GM19324 (cell line): ENCODE measurements around the gene KLK11.

Experiments used
- ATAC-seq: cut with Tn5 transposase; IDR thresholded peaks from one replicate; pipeline ENCODE4 v1.9.1; 2021; ENCODE audit warnings: mild to moderate bottlenecking, moderate library complexity; ENCODE audit not compliant: unreplicated experiment, low FRiP score

The KLK11 gene, protein sequence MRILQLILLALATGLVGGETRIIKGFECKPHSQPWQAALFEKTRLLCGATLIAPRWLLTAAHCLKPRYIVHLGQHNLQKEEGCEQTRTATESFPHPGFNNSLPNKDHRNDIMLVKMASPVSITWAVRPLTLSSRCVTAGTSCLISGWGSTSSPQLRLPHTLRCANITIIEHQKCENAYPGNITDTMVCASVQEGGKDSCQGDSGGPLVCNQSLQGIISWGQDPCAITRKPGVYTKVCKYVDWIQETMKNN

DNA sequence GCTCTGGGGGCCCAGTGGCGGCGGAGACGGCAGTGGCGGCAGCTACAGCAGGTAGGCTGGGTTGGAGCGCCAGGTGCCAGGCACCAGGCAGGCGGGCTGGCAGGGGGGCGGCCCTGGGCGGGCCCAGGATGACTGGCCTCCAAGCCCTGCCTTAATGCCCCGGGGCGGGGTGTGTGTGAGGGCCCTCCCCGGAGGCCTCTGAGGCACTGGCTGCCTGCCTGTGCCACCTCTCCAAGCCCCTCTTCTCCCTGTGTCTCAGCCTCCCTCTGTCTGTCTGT, at the start of gene KLK11:
TSS of gene KLK11 (minus strand) at position 63 of the 278 bp plus-strand sequence. CDS start 985 bp downstream, outside the sequence.
- no peak for ATAC-seq

DNA sequence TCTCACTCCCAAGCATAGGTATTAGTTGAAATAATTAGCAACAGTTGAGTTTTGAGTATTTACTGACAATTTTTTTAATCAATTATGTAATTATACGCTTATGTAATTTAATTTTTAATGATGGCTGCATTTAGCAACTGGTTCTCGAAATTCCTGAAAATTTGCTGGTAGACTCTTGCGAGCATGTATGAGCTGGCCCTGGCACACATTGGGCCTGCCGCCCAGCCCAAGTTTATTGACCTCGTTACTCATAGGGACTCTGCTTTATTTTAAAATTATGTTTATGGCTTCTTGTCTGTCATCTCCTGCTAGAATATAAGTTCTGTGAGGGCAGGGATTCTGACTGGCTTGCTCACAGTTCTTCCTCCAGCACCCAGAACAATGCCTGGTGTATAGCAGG, 49.6 kb upstream of the KLK11 start:
- ATAC-seq = no peak

DNA sequence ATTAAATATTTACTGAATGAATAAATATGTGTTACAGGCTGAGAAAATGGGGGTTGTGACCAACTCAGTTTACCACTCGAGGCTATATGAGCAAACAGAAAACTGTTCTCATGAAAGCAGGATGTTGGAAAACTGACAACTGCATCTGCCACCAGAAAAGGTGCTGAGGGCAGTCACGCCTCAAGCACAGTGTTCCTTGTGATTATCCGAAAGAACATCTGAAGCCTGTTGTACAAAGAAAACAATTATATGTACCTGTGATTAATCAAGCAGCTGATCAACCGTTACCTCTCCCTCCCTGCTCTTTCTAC, 44.6 kb upstream of the KLK11 start:
- no peak for ATAC-seq

DNA sequence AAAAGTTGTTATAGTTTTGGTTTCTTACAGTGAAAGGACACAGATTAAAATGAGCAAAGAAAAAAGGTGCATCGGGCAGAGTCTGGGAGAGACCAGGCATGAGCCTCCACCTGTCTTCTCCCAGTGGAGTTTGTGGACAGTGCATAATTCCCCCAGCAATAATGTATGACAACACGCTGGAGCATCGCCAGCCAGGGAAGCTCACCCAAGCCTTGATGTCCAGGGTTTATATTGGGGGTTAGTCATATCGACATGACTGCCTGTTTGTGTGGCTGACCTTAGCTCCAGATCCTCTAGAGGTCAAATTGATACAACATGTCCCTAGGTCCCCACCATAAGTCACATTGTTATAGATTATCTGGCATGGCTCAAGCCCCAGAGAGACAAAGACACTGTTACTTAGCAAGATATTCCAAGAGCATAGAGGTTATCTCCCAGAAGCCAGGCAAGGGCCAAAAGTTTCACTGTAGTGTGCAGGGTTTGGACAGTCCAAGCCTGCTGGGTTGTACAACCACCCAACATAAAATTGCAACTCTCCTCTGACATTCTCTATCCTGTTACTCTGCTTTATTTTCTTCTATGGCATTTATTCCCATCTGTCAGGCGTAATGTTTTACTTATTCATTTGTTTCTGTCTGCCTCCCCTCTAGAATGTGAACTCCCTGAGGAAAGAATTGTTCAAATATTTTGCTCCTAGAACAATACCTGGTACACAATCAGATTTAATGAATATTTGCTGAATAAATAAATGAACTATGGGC, 44.1 kb upstream of the KLK11 start:
- no peak for ATAC-seq

DNA sequence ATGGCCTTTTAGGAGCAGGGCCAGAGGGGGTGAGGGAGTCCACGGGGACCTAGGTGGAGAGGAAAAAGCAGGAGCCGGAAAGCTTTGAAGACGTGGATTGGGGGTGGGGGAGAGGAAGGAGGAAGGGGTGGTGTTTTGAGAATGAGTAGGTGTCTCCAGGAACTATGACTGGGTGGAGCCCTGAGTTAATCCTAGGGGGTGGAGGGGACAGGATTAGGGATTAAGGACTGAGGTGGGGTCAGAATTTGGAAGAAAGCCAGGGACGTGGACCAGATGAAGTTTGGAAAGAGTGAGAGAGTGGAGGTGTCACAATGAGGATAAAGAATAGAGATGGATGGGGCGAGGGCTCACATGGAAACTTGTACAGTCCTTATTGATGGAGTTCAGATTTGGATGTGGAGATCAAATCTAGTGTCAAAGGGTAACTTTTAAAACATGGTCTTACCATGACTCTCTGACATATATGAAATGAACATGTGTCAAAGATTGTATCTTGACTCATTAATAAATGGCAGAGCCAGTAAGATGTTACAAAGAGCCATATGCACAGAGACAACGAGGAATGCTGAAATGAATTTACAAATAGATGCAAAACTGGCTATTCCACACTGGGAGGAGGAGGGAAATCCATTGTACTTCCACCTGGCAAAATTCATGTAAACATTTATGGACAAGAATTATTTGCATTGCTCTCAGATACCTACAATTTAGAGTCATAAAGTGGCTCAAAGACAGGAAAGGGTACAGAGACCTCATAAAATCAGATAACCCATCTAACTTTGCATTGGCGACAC, 40.2 kb upstream of the KLK11 start:
- ATAC-seq = no peak

DNA sequence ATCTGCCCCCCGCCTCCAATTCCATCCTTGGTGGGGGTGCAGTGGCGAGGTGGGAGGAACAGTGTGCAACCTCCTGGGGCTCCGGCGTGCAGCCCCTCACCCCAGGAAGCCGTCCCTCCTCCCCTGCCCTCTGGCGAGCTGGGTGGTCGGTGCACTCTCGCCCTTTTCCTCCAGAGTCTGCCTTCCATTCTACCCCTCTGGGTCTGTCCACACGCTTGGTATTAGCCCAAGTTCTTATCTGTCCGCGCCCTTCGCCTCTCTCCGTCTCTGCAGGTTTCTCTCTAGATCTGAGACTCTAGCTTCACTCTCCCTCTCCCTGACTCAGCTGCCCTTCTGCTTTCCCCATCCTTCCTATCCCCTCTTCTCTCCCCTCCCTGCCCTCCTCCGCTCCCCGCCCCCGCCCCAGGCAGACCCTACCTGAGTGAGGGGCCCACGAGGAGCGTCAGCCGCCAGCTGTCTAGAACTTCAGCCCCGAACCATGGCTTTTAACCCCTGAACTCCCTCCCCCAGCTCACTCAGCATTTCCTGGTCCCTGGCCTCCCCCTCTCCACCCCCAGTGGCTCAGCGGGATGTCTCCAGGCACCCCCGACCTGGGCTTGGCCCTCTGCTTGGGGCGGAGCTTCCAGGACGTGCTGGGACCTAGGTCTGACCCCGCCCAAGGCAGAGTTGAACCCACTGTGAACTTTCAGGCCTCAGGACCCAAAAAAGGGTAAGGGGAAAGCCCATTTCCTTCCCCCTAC, 39.0 kb upstream of the KLK11 start:
- ATAC-seq = no peak

DNA sequence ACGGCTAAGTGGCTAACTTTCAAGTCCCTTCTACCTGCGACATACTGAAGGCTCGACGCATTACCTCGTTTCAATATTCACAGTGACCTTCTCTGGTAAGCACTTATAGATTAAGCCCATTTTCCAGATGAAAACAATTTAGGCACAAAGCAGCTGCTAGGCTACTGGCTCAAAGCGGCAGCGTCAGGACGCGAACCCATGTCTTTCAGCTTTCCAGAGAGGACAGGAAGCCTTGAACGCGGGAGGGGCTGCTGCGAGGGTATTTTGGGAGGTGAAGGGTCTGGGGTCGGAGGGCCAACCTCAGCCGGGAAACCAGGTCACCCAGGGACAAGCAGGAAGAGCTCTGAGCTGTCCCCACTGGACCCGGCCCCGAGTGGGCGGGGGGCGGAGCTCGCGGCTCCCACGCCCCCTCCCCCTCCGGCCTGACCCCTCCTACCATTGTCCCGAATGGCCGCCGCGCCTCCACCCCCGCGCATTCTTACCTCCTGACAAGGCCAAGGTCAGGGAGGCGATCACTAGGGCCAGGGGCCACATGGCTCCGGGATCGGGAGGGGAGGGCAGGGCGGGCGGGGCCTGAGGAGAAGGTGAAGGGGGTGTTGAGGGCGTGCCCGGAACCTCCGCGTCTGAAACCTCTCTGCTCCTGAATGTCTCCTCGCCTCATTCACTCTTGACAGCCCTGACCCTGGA, 38.3 kb upstream of the KLK11 start, which contains the start of gene KLK13:
TSS of gene KLK13 (minus strand) at position 559 of the 687 bp plus-strand sequence. CDS start at position 534, 25 bp downstream.
- no peak for ATAC-seq

DNA sequence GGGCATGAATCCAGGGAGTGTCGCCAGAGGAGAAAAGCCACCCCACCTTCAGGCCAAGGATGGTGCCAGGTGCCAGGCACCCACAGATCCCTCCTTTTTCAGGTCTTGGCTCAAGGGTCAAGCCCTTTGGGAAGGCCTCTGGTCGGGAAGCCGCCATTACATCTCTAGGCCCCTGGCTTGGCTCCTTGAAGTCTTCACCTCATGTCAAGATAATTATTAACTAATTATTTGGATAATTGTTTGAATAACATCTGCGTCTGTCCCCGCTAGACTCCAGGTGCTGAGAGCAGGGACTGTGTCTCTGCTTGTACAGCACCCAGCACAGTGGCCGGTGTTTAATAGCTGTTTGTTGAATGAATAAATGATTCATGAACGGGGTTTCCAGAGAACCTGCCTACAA, 37.2 kb upstream of the KLK11 start:
- no peak for ATAC-seq

DNA sequence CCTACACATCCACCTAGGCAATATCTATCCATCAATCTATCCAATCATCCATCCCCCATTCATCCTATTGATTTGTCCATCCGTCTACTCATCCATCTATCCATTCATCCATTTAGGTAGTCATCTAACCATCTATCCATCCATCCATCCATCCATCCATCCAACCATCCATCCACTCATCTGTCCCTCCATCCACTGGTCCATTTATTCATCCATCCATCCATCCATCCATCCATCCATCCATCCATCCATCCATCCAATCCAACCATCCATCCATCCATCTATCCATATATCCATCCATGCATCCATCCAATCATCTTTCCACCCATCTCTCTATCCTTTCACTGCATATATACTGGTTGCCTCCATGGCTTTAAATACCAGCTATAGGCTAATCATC, 34.6 kb upstream of the KLK11 start:
- ATAC-seq = no peak

DNA sequence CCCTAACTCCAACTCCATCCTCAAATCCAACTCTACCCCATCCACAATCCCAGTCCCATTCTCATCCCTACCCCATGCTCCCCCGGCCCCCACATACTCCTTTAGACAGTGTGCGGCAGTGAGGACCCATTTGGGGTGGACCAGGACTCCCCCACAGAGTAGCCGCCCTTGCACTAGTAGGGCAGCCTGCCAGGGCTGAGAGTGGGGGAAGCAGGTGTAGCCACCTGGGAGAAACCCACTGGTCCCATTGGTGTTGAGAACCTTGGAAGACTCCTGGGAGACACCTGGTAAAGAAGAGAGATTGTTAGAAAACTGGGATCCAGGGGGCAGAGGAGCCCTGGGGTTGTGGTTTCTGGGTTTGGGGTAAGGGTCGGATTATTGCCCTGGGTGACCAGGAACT, 33.9 kb upstream of the KLK11 start:
- no peak for ATAC-seq

DNA sequence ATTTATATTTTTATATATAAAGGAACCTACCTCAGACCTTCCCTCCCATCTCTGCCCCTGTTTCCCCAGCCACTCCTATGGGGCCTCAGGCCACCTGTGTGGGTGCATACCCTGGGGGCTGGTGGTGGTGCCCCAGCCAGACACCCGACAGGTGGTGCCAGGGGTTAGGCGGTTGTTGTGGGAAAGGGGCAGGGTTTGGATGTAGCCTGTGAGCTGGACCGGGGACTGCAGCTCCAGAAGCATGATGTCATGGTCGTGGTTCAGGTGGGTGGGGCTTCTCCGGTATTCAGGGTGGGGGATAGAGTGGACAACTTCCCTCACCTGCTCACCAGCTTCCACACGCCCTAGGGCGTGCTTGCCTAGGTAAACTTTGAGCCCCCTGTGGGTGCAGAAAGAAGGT, 33.3 kb upstream of the KLK11 start:
- ATAC-seq = no peak

DNA sequence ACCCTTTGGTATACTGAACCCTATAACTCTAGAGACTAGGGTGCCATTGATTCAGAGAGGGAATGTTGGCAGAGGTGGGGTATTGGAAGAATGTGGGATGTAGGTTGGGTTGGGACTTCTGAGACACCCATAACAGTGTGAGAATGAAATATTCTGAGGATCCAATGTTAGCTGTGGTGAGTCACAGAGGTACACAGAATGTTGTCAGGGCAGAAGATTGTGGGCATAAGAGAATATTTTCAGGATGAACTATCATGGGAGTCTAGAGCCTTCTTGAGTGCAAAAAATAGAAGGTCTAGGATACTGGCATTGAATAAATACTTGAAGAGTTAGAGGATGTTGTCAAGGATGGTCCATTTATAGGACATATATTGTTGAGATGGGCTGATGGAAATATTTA, 29.4 kb upstream of the KLK11 start:
- no peak for ATAC-seq

DNA sequence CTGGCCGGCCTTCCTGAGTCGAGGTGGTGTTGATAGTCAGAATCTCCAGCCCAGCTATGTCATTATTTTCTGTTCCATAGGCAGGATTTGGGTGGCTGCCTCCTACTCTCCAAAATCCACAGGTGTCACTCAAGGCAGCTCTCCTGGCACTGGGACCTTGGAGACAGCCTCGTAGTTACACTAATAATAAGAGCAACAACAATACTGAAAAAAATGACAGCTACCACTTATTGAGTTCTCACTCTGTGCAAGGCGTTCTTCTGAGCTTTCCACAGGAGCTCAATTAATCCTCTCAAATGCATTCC, 20.6 kb upstream of the KLK11 start:
- no peak for ATAC-seq

DNA sequence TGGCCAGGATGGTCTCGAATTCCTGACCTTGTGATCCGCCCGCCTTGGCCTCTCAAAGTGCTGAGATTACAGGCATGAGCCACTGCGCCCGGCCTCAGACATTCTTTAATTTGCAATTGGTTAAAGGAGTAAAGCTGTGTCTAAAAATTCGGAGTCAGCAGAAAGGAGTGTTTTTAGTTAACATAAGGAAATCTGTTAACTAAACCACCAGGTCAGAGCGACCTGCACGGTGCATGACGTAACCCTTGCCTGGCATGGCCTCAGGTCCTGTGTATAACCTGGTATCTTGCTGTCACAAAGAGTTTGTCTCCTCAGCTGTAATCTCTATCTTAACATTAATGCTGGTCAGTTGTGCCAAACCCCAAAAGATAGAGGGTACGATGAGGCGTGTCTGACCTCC, 17.9 kb upstream of the KLK11 start:
- no peak for ATAC-seq

DNA sequence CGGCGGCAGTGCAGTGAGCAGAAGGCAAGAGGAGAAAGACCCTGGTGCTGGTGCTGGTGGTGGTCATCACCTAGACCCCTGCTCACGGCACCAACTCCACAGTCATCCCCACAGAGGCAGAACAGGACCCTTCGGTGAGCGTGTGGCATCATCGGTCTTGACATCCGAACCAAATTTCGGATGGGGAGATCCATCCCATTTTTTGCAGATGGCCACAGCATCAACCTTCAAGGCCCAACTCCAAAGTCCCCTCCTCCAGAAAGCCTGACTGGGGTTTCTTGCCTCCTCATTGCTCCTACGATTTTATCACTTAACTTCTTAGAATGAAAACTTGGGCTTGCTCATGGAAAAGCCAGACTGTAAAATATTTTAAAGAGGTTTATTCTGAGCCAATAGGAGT, 17.1 kb upstream of the KLK11 start:
- ATAC-seq = no peak

DNA sequence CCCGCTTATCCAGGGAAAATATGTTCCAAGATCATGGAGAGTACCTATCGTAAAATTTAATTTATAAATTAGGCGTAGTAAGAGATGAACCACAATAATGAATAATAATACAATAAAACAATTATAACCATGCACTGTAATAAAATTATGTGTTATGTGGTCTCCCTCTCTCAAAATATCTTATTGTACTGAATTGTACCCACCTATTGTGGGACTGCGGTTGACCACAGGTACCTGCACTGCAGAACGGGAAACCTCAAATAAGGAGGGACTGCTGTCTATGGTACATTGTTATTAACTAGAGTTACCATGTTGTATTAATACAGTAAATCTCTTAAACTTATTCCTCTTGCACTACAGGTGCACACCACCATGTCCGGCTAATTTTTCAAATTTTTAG, 13.7 kb upstream of the KLK11 start:
- ATAC-seq = no peak

DNA sequence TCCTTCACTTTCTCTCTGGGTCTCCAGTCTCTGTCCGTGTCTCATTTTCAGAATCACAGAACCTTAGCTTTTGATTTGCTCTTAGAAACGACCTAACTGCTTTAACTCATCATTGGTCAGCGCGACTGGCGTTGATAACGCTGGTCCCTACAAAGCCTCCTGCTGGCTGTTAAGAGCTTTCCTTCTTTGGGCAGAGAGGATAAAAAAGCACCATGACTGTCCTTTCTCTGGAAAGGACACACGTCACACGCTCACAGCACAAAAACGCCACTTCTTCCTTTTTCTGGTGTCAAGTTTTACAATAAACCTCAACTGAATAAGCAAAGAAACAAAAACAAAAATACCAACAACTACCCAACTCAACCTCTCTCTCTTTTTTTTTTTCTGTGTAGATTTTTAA, 10.1 kb upstream of the KLK11 start:
- no peak for ATAC-seq

DNA sequence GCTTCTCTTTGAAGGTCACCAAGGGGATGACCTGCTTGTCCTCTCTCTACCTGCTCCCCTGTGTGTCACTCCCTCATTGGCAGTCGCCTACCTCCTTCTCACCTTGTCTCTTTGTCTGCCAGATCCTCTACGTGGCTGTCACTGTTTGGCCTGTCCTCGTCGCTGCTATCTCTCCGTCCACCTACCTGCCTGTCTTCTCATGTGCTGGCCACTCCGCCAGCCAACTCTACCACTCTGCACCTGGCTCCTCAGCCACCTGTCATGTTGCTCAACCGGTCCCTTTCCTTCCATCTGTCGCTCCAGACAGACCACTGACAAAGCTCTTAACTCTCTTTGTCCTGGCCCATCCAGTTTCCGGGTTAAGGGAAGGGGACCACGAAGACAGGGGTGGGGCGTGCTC, 8.3 kb upstream of the KLK11 start, which contains the start of gene KLK12:
TSS of gene KLK12 (minus strand) at position 299 of the 400 bp plus-strand sequence. CDS start 381 bp downstream, outside the sequence.
- no peak for ATAC-seq

DNA sequence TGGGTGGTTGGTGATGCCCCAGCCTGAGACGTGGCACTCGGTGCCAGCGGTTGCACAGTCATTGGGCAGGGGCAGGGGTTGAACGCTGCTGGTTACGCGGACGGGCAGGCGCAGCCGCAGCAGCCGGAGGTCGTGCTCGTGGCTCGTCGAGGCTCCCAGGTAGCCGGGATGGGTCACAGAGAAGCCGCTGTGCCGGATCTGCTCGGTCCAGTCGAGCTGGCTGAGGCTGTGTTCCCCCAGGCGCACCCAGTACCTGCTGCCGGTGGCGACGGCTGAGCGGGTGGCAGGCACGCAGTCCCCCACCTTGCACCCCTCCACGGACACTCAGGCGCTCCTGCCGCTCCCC, 5.4 kb upstream of the KLK11 start:
- no peak for ATAC-seq

DNA sequence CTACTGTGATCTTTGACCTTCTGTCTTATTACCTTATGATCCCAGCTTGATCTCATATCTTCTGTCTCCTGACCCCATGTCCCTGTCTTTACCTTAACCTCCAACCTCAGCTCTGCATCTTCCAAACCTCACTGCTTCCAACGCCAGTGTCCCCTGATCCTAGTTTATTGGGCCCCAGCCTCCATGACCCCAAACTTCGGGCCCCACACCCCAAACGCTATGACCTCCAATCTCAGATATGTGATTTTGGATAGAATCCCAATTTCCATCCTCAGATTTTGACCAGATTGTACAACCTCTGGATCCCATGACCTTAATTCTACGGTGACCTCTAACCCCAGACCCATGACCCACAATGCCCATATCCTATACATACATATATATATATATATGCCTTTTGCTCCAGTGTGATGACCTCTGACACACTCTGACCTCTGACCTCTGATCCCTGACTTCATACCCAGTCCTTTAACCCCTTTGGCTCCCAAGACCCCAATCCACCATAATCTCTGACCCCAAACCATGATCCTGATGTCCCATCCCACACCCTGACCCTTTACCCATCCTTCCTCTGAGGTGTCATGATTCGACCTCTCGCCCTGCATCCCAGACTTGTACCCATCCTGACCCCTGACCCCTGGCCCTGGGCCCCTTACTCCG, 4.9 kb upstream of the KLK11 start:
- no peak for ATAC-seq
